ENCODE data around the gene HTR7. TPM values are rescaled to one million over a fixed set of nuclear protein-coding genes. Genes with fewer than 3 reads are reported as not detected.

HTR7 gene
- total RNA-seq, 2 experiments from 2014 or later, result not detected

GRCh38 chr10:90734415-90734814 is 123.4 kb downstream of the HTR7 start:
- intact Hi-C loops (cut with micrococcal nuclease), result no loop called here
- H3K4me1 Mint-ChIP-seq (ENCODE audit: low read depth), result no peaks in the 10 kb centered on the region
- H3K9me3 Mint-ChIP-seq, result no peaks in the 10 kb centered on the region
- H3K4me3 Mint-ChIP-seq, result no peak overlapping the region
- H3K27ac Mint-ChIP-seq, result no peak overlapping the region
- H3K36me3 Mint-ChIP-seq (ENCODE audit: low read depth), result no peaks in the 10 kb centered on the region
- ChIA-PET POLR2A (no interaction called here), CTCF (interaction anchor here (1.4 kb wide), 1 partner anchor 11 kb away, joined by 4 read pairs; no protein-coding TSS in a partner anchor)
- ATAC-seq, result no peak
- H3K27me3 Mint-ChIP-seq, result peaks cover 11% of the 10 kb centered on the region
- DNase-seq, result no peak
- TF ChIP-seq, protein P1, sequence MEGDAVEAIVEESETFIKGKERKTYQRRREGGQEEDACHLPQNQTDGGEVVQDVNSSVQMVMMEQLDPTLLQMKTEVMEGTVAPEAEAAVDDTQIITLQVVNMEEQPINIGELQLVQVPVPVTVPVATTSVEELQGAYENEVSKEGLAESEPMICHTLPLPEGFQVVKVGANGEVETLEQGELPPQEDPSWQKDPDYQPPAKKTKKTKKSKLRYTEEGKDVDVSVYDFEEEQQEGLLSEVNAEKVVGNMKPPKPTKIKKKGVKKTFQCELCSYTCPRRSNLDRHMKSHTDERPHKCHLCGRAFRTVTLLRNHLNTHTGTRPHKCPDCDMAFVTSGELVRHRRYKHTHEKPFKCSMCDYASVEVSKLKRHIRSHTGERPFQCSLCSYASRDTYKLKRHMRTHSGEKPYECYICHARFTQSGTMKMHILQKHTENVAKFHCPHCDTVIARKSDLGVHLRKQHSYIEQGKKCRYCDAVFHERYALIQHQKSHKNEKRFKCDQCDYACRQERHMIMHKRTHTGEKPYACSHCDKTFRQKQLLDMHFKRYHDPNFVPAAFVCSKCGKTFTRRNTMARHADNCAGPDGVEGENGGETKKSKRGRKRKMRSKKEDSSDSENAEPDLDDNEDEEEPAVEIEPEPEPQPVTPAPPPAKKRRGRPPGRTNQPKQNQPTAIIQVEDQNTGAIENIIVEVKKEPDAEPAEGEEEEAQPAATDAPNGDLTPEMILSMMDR (IDR thresholded peaks at IDR 0.05), result no peak

- H3K4me1 Mint-ChIP-seq (ENCODE audit: low read depth), result no peaks in the 10 kb centered on the region
- DNase-seq (no peak), ATAC-seq (no peak)
- H3K36me3 Mint-ChIP-seq (ENCODE audit: low read depth), result no peaks in the 10 kb centered on the region
- H3K9me3 Mint-ChIP-seq, result no peaks in the 10 kb centered on the region
- intact Hi-C loops (cut with micrococcal nuclease), result no loop called here
- ChIA-PET POLR2A (no interaction called here), CTCF (no interaction called here)
- peaks cover 10% of the 10 kb centered on the region for H3K27me3 Mint-ChIP-seq
- no peak overlapping the region for H3K27ac Mint-ChIP-seq
- TF ChIP-seq, protein P1 (IDR thresholded peaks at IDR 0.05), result no peak
- H3K4me3 Mint-ChIP-seq, result no peak overlapping the region
Measured at GRCh38 chr10:90732581-90732980, 125.3 kb downstream of the HTR7 start.

GRCh38 chr10:90723416-90724068 is 134.3 kb downstream of the HTR7 start:
- Mint-ChIP-seq H3K36me3 (ENCODE audit: low read depth) (no peaks in the 10 kb centered on the region), H3K4me1 (ENCODE audit: low read depth) (peaks cover 12% of the 10 kb centered on the region), H3K4me3 (no peak overlapping the region), H3K27ac (no peak overlapping the region), H3K27me3 (no peaks in the 10 kb centered on the region), H3K9me3 (no peaks in the 10 kb centered on the region)
- ATAC-seq (peak; percentile 60), DNase-seq (peak; percentile 4)
- TF ChIP-seq, protein P1 (IDR thresholded peaks at IDR 0.05), result no peak
- POLR2A ChIA-PET, result no interaction called here
- CTCF ChIA-PET, result interaction anchor here (1.0 to 1.2 kb wide), 3 partner anchors 11 to 27 kb away, joined by 3 to 4 read pairs (median 3); no protein-coding TSS in a partner anchor
- intact Hi-C loops (cut with micrococcal nuclease), result no loop called here

- H3K27ac Mint-ChIP-seq, result no peak overlapping the region
- no peak for ATAC-seq
- intact Hi-C loops (cut with micrococcal nuclease), result no loop called here
- no peaks in the 10 kb centered on the region for H3K27me3 Mint-ChIP-seq
- ChIA-PET POLR2A (no interaction called here), CTCF (interaction anchor here (1.0 kb wide), 1 partner anchor 27 kb away, joined by 3 read pairs; no protein-coding TSS in a partner anchor)
- no peak for DNase-seq
- H3K9me3 Mint-ChIP-seq, result no peaks in the 10 kb centered on the region
- TF ChIP-seq, protein P1 (IDR thresholded peaks at IDR 0.05), result no peak
- no peak overlapping the region for H3K4me3 Mint-ChIP-seq
- no peaks in the 10 kb centered on the region for H3K36me3 Mint-ChIP-seq (ENCODE audit: low read depth)
- H3K4me1 Mint-ChIP-seq (ENCODE audit: low read depth), result peaks cover 12% of the 10 kb centered on the region
Measured at GRCh38 chr10:90722832-90723231, 135.0 kb downstream of the HTR7 start.

- ChIA-PET CTCF (no interaction called here), POLR2A (no interaction called here)
- intact Hi-C loops (cut with micrococcal nuclease), result no loop called here
- Mint-ChIP-seq H3K9me3 (no peaks in the 10 kb centered on the region), H3K27me3 (no peaks in the 10 kb centered on the region), H3K4me3 (no peak overlapping the region), H3K27ac (no peak overlapping the region), H3K4me1 (ENCODE audit: low read depth) (peaks cover 2% of the 10 kb centered on the region), H3K36me3 (ENCODE audit: low read depth) (no peaks in the 10 kb centered on the region)
- TF ChIP-seq, protein P1 (IDR thresholded peaks at IDR 0.05), result no peak
- no peak for ATAC-seq
- no peak for DNase-seq
Measured at GRCh38 chr10:90718182-90718581, 139.7 kb downstream of the HTR7 start.

All from activated CD8-positive, alpha-beta T cell treated with anti-CD3 and anti-CD28 coated beads for 36 hours (primary cell).